ENCODE measurements around the gene IL16.

GRCh38 chr15:81209635-81210034, 13.0 kb downstream of the IL16 start:
- TF ChIP-seq POLR2A (conservative IDR thresholded peaks at IDR 0.05) (no peak), TOE1 (IDR thresholded peaks at IDR 0.05; ENCODE audit: borderline replicate concordance) (no peak), TOE1 (CRISPR knock-in tag; IDR thresholded peaks at IDR 0.05; ENCODE audit: borderline replicate concordance, low read depth) (no peak), PML (IDR thresholded peaks at IDR 0.05; ENCODE audit: low read length) (no peak), EP300 (IDR thresholded peaks at IDR 0.05; ENCODE audit: low read length) (no peak), CTCF (IDR thresholded peaks at IDR 0.05 in 2 of 3, conservative IDR thresholded peaks at IDR 0.05 in 1 of 3; ENCODE audit: insufficient read depth in 2 of 3, low read depth in 1 of 3, low read length in 3 of 3) (no peak), SMARCC2 (IDR thresholded peaks at IDR 0.05; ENCODE audit: low read depth) (no peak), DIDO1 (tag; IDR thresholded peaks at IDR 0.05; ENCODE audit: low read depth) (no peak), NCOA6 (IDR thresholded peaks at IDR 0.05) (no peak), RAD21 (CRISPR knock-in tag; conservative IDR thresholded peaks at IDR 0.05 in 1 of 2, IDR thresholded peaks at IDR 0.05 in 1 of 2) (no peak)
